GM12878 (cell line): ENCODE data around the gene REPIN1. TPM values are rescaled to one million over a fixed set of nuclear protein-coding genes. Genes with fewer than 3 reads are reported as not detected.

Experiments
- HDGF ChIP-seq: fragments of 450-650 bp; IDR thresholded peaks from 2 replicates; pipeline ENCODE4 v1.6.1; 2016; ENCODE audit warnings: antibody characterized with exemption
- LARP7 ChIP-seq: fragments of 450-650 bp; IDR thresholded peaks from 2 replicates; pipeline ENCODE4 v1.6.1; 2017; ENCODE audit warnings: mild to moderate bottlenecking
- MXI1 ChIP-seq: fragments of 150-350 bp; IDR thresholded peaks from 2 replicates; pipeline ENCODE4 v1.6.1; 2011; ENCODE audit warnings: low read depth, mild to moderate bottlenecking, inconsistent platforms, low read length, improper control_type of control experiment
- PAX5 ChIP-seq: IDR thresholded peaks from 2 replicates; pipeline ENCODE4 v1.6.1; 2011; ENCODE audit warnings: low read depth, low read length, borderline replicate concordance
- POLR2AphosphoS2 ChIP-seq: IDR thresholded peaks from 2 replicates; pipeline ENCODE4 v1.6.1; 2011; ENCODE audit warnings: low read depth, mild to moderate bottlenecking, low read length, improper control_type of control experiment, moderate library complexity
- RAD21 ChIP-seq: IDR thresholded peaks from 2 replicates; pipeline ENCODE4 v1.6.1; 2011; ENCODE audit warnings: mild to moderate bottlenecking, low read depth, low read length, moderate library complexity; ENCODE audit not compliant: insufficient read depth
- ZSCAN29 ChIP-seq: fragments of 450-650 bp; IDR thresholded peaks from 2 replicates; pipeline ENCODE4 v1.6.1; 2017; ENCODE audit warnings: mild to moderate bottlenecking, moderate library complexity
- polyA plus RNA-seq, 11 experiments: library from polyadenylated mRNA; depleted of rRNA in 4 of 11; unstranded in 6 of 11; stranded (reverse) in 5 of 11; fragments of >200 nt; fragmentation: Nextera tagmentation in 4 of 11; fragmentation: Illumina TruSeq in 1 of 11; extraction: Ambion mirVana in 4 of 11; extraction: Trizol in 1 of 11; gene quantifications; 1 replicate in 1 of 11; 2 replicates in 10 of 11; pipeline versions ENCODE4 v1.2.1 to v1.2.3, GENCODE V29; 2011 to 2016; ENCODE audit warnings: inconsistent platforms in 2 of 11, missing spikeins in 2 of 11, low read depth in 1 of 11
- total RNA-seq, 4 experiments: library from RNA; depleted of rRNA in 3 of 4; stranded (reverse); fragments of >200 nt in 3 of 4; fragmentation: Illumina TruSeq in 1 of 4; extraction: Trizol in 1 of 4; gene quantifications; 2 replicates each; pipeline versions ENCODE4 v1.2.1 to v1.2.3, GENCODE V29; 2013 to 2021
- TF ChIP-seq, protein P1 (sequence below): IDR thresholded peaks from 2 replicates; pipeline ENCODE4 v1.6.1; 2012; ENCODE audit warnings: improper control_type of control experiment, low read depth, low read length; ENCODE audit not compliant: insufficient replicate concordance

REPIN1 gene
- total and polyA plus RNA-seq, 10 of the 15 experiments (the other 5 are each of a cell fraction or from before 2014, with no cell fraction given): 5.1 to 172 (median 76.9) TPM

DNA sequence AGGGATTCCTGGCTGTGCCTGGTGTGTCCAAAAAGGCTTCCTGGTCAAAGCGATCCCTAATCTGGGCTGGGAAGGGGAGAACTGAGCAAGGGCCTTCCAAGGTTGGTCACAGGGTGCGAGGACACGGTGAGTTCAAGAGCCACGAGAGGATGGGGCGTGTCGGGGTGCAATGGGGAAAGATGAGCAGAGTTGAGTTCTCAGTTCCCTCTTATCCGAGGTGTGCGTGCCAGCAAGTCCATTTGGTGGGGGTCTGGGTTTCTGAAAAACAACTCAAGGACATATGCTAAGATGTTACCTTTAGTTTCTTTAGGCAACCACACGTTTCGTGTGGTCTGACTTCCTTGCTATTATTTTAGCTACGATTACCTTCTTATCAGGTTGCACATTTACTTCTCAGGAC is 11.8 kb downstream of the REPIN1 start (continued):
- TF ChIP-seq, protein P1, sequence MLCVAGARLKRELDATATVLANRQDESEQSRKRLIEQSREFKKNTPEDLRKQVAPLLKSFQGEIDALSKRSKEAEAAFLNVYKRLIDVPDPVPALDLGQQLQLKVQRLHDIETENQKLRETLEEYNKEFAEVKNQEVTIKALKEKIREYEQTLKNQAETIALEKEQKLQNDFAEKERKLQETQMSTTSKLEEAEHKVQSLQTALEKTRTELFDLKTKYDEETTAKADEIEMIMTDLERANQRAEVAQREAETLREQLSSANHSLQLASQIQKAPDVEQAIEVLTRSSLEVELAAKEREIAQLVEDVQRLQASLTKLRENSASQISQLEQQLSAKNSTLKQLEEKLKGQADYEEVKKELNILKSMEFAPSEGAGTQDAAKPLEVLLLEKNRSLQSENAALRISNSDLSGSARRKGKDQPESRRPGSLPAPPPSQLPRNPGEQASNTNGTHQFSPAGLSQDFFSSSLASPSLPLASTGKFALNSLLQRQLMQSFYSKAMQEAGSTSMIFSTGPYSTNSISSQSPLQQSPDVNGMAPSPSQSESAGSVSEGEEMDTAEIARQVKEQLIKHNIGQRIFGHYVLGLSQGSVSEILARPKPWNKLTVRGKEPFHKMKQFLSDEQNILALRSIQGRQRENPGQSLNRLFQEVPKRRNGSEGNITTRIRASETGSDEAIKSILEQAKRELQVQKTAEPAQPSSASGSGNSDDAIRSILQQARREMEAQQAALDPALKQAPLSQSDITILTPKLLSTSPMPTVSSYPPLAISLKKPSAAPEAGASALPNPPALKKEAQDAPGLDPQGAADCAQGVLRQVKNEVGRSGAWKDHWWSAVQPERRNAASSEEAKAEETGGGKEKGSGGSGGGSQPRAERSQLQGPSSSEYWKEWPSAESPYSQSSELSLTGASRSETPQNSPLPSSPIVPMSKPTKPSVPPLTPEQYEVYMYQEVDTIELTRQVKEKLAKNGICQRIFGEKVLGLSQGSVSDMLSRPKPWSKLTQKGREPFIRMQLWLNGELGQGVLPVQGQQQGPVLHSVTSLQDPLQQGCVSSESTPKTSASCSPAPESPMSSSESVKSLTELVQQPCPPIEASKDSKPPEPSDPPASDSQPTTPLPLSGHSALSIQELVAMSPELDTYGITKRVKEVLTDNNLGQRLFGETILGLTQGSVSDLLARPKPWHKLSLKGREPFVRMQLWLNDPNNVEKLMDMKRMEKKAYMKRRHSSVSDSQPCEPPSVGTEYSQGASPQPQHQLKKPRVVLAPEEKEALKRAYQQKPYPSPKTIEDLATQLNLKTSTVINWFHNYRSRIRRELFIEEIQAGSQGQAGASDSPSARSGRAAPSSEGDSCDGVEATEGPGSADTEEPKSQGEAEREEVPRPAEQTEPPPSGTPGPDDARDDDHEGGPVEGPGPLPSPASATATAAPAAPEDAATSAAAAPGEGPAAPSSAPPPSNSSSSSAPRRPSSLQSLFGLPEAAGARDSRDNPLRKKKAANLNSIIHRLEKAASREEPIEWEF: no peak
- 0 out of 2 replicates have a peak, but pooled peaks have one; percentile 30 for TF ChIP-seq PAX5
- 0 out of 2 replicates have a peak, but pooled peaks have one; percentile 41 for TF ChIP-seq HDGF
- TF ChIP-seq MXI1: peak; percentile 9
- TF ChIP-seq LARP7: no peak; the same call in 1 of the 2 replicates
- no peak; the same call in 1 of the 2 replicates for TF ChIP-seq POLR2AphosphoS2
- TF ChIP-seq RAD21: no peak
- no peak for TF ChIP-seq ZSCAN29
